Bronchial epithelial cell (primary cell): ENCODE data around the gene RCN2. TPM values are rescaled to one million over a fixed set of nuclear protein-coding genes. Genes with fewer than 3 reads are reported as not detected.

Experiments
- DNase-seq: peaks from one replicate; pipeline ENCODE4 v3.0.0-alpha.2; 2010; ENCODE audit warnings: low read depth
- FAIRE-seq: peaks from 2 replicates; lab custom pipeline; 2011; peaks lifted over from hg19 to GRCh38; lab: Jason Lieb, UNC
- H3K27me3 ChIP-seq: 2 replicates; pipeline ENCODE4 v1.5.1; 2011; ENCODE audit warnings: low read length; ENCODE audit not compliant: control insufficient read depth, insufficient read depth
- H3K36me3 ChIP-seq: 2 replicates; pipeline ENCODE4 v1.5.1; 2011; ENCODE audit warnings: low read length; ENCODE audit not compliant: control insufficient read depth, insufficient read depth
- H3K4me3 ChIP-seq: 2 replicates; pipeline ENCODE4 v1.5.1; 2011; ENCODE audit warnings: mild to moderate bottlenecking, low read depth, low read length, control low read depth
- CTCF ChIP-seq: IDR thresholded peaks from 2 replicates; pipeline ENCODE4 v1.5.1; 2011; ENCODE audit warnings: mild to moderate bottlenecking, moderate library complexity, low read length, control low read depth, inconsistent platforms; ENCODE audit not compliant: insufficient read depth, severe bottlenecking
- total RNA-seq: library from RNA; depleted of rRNA; stranded (reverse); fragments of >200 nt; gene quantifications from 2 replicates; pipeline ENCODE4 v1.2.1, GENCODE V29; 2014

Gene RCN2
- total RNA-seq, 1 donor from 2014 or later: 60.6 TPM

- DNase-seq: no peak
- Histone ChIP-seq H3K36me3 (no peaks in the 10 kb centered on the region), H3K27me3 (no peaks in the 10 kb centered on the region), H3K4me3 (no peak overlapping the region)
- no peak for TF ChIP-seq CTCF
- no peak for FAIRE-seq
These were observed 29.6 kb upstream of the RCN2 start for GRCh38 chr15:76901965-76902364.

GRCh38 chr15:76903251-76903681, 28.3 kb upstream of the RCN2 start:
- no peak overlapping the region for H3K4me3 ChIP-seq
- no peaks in the 10 kb centered on the region for H3K36me3 ChIP-seq
- DNase-seq (peak; percentile 28), FAIRE-seq (no peak)
- peak; percentile 24 for TF ChIP-seq CTCF
- H3K27me3 ChIP-seq: no peaks in the 10 kb centered on the region

- no peak for TF ChIP-seq CTCF
- peak; percentile 36 for DNase-seq
- no peak for FAIRE-seq
- Histone ChIP-seq H3K4me3 (peak overlapping the region; percentile 98), H3K27me3 (no peaks in the 10 kb centered on the region), H3K36me3 (no peaks in the 10 kb centered on the region)
These were observed 27.0 kb upstream of the RCN2 start for GRCh38 chr15:76904461-76905012.

- FAIRE-seq (no peak), DNase-seq (peak; percentile 77)
- TF ChIP-seq CTCF: no peak
- peak within 1 kb of the TSS; percentile 98 for H3K4me3 ChIP-seq
- no peaks in the 10 kb centered on the region for H3K36me3 ChIP-seq
- H3K27me3 ChIP-seq: no peaks in the 10 kb centered on the region
These were observed 26.3 kb upstream of the RCN2 start, which contains the start of gene SCAPER for GRCh38 chr15:76905013-76905839. Gene SCAPER (minus strand): TSS chr15:76905340. CDS start chr15:76883817, 21,523 bp downstream.

GRCh38 chr15:76905855-76906254, 25.7 kb upstream of the RCN2 start:
- no peaks in the 10 kb centered on the region for H3K27me3 ChIP-seq
- DNase-seq: no peak
- no peaks in the 10 kb centered on the region for H3K36me3 ChIP-seq
- TF ChIP-seq CTCF: no peak
- no peak overlapping the region for H3K4me3 ChIP-seq
- no peak for FAIRE-seq
